OCI-LY3 (cell line): ENCODE data around the gene C1QTNF3.

Experiments used
- CTCF ChIP-seq: fragments of 200-600, 300-600 bp; sonication (generic); IDR thresholded peaks from 2 replicates; pipeline ENCODE4 v1.5.1; 2014; ENCODE audit warnings: antibody characterized with exemption, low read length, low read depth
- EZH2phosphoT487 ChIP-seq: fragments of 200-600 bp; shearing (Covaris generic); IDR thresholded peaks from 2 replicates; pipeline ENCODE4 v1.6.1; 2018; ENCODE audit warnings: antibody characterized with exemption, mixed run types, low read depth

- no peak for TF ChIP-seq CTCF
- TF ChIP-seq EZH2phosphoT487 = no peak
Observed at GRCh38 chr5:33980030-33980429, 63.0 kb downstream of the C1QTNF3 start.
